Upper lobe of right lung (tissue), 1 donor: ENCODE data around the gene ST14. TPM values are rescaled to one million over a fixed set of nuclear protein-coding genes. Genes with fewer than 3 reads are reported as not detected.

ENCODE experiments used
- ATAC-seq: fragments of 200-7000 bp; cut with Tn5 transposase; one replicate; pipeline ENCODE4 v1.9.1; 2020; ENCODE audit warnings: mild to moderate bottlenecking, moderate library complexity
- DNase-seq: peaks from one replicate; pipeline ENCODE4 v3.0.0-alpha.2; 2020
- H3K27ac ChIP-seq: fragments of 200-600 bp; one replicate; pipeline ENCODE4 v1.8.0; 2022
- H3K27me3 ChIP-seq: fragments of 200-600 bp; one replicate; pipeline ENCODE4 v1.8.0; 2022; ENCODE audit warnings: mild to moderate bottlenecking
- H3K36me3 ChIP-seq: fragments of 200-600 bp; one replicate; pipeline ENCODE4 v1.8.0; 2022
- H3K4me1 ChIP-seq: fragments of 200-600 bp; one replicate; pipeline ENCODE4 v1.8.0; 2022
- H3K4me3 ChIP-seq: fragments of 200-600 bp; one replicate; pipeline ENCODE4 v1.8.0; 2022; ENCODE audit warnings: mild to moderate bottlenecking
- H3K9me3 ChIP-seq: fragments of 200-600 bp; one replicate; pipeline ENCODE4 v1.8.0; 2022
- CTCF ChIP-seq: fragments of 200-600 bp; IDR thresholded peaks from one replicate; pipeline ENCODE4 v1.8.0; 2022; ENCODE audit warnings: antibody characterized with exemption
- intact Hi-C: fragments of 100-400 bp; cut with DNase I; formaldehyde crosslinking; loops from one replicate; pipeline ENCODE4 v1.11.0; 2022
- total RNA-seq: library from RNA; stranded (reverse); fragmentation: NEBNext Ultra II Directional; extraction: Animal tissue kit (Norgen Biotek cat#: 25700); gene quantifications from one replicate; pipeline ENCODE4 v1.2.1, GENCODE V29; 2021
- donor health status: DM: no; HTN: yes; CAD: no; lungs with severe emphysema.

Gene ST14
- total RNA-seq, 1 donor from 2014 or later: 59.1 TPM

DNA sequence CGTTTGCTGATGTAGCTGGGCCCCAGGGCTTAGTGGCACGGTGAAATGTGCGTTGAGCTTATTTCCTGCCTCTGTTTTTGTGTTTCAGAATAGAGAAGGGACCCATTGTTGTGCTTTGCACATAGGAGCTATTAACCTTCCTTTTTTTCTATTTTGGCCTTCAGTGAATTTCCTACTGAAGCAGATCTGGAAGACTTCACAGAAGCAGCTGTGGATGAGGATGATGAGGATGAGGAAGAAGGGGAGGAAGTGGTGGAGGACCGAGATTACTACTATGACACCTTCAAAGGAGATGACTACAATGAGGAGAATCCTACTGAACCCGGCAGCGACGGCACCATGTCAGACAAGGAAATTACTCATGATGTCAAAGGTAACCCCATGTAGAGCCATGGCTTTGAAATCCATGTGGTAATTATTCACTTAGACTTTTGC, 37.4 kb upstream of the ST14 start:
- TF ChIP-seq CTCF: no peak
- Histone ChIP-seq H3K9me3 (no peaks in the 10 kb centered on the region), H3K27ac (no peak overlapping the region), H3K27me3 (no peaks in the 10 kb centered on the region), H3K36me3 (peaks cover 44% of the 10 kb centered on the region), H3K4me3 (no peak overlapping the region), H3K4me1 (peaks cover 60% of the 10 kb centered on the region)
- DNase-seq (no peak), ATAC-seq (no peak)
- intact Hi-C loops: no loop called here

DNA sequence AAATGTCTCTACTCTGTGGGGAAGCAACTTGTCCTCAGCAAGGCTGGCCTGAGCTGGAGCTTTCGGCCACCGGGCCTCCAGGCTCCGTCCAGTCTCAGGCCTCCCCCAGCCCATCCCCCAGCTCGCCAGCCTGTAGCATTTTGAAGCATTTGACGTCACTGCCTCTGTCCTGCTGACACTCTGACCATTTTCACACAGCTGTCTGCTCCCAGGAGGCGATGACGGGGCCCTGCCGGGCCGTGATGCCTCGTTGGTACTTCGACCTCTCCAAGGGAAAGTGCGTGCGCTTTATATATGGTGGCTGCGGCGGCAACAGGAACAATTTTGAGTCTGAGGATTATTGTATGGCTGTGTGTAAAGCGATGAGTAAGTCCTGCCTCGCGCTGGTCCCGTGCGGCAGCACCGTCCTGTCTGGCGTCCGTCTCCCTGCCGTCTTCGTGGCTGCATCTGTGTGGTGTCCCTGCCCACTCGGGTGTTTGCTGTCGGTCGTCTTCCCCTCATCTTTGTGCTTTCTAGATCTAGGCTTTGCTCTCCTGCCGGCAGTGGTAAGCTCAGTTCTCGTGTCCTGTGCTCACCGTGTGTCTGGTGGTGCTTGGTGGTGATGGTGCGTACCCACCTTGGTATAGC, 36.1 kb upstream of the ST14 start:
- no peak for TF ChIP-seq CTCF
- DNase-seq (no peak), ATAC-seq (no peak)
- Histone ChIP-seq H3K27ac (peak overlapping the region; percentile 40), H3K9me3 (no peaks in the 10 kb centered on the region), H3K4me3 (no peak overlapping the region), H3K36me3 (peaks cover 58% of the 10 kb centered on the region), H3K4me1 (peaks cover 53% of the 10 kb centered on the region), H3K27me3 (no peaks in the 10 kb centered on the region)
- intact Hi-C loops: no loop called here

- no peak for TF ChIP-seq CTCF
- DNase-seq: peak; percentile 90
Measured at GRCh38 chr11:130124096-130124495, 35.5 kb upstream of the ST14 start.

DNA sequence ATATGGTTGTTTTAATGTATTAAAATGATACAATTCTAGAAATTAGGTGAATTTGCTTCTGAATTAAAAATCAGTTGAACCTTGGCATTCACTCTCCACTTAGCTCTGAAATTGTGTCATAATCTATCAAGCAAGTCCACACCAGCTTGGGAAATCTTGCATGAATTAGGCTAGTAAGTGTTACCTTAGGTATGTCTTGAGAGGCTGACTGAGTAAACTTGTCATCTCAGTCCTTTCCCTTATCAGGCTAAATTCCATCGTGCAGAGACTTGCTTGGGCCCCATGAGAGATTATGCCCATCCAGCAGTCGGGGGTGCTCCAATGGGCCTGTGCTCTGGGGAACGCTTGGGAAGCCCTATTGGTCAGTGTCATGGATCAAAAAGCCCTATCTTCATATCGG, 33.9 kb upstream of the ST14 start:
- H3K36me3 ChIP-seq: peaks cover 79% of the 10 kb centered on the region
- peak overlapping the region; percentile 40 for H3K27ac ChIP-seq
- no peaks in the 10 kb centered on the region for H3K27me3 ChIP-seq
- TF ChIP-seq CTCF: no peak
- intact Hi-C loops: no loop called here
- ATAC-seq (peak; percentile 66), DNase-seq (no peak)
- H3K4me1 ChIP-seq: peaks cover 40% of the 10 kb centered on the region
- H3K4me3 ChIP-seq: no peak overlapping the region
- no peaks in the 10 kb centered on the region for H3K9me3 ChIP-seq

More at GRCh38 chr11:130124096-130124495, 35.5 kb upstream of the ST14 start:
- peak; percentile 96 for ATAC-seq
- H3K27ac ChIP-seq: peak overlapping the region; percentile 40
- H3K36me3 ChIP-seq: peaks cover 63% of the 10 kb centered on the region
- intact Hi-C loops: no loop called here
- no peaks in the 10 kb centered on the region for H3K9me3 ChIP-seq
- no peaks in the 10 kb centered on the region for H3K27me3 ChIP-seq
- no peak overlapping the region for H3K4me3 ChIP-seq
- H3K4me1 ChIP-seq: peaks cover 48% of the 10 kb centered on the region

GRCh38 chr11:130126516-130126915, 33.1 kb upstream of the ST14 start:
- Histone ChIP-seq H3K4me1 (peaks cover 36% of the 10 kb centered on the region), H3K9me3 (no peaks in the 10 kb centered on the region), H3K36me3 (peaks cover 78% of the 10 kb centered on the region), H3K4me3 (no peak overlapping the region), H3K27me3 (no peaks in the 10 kb centered on the region), H3K27ac (no peak overlapping the region)
- no peak for ATAC-seq
- TF ChIP-seq CTCF: no peak
- no peak for DNase-seq
- intact Hi-C loops: no loop called here

GRCh38 chr11:130127509-130127908, 32.1 kb upstream of the ST14 start:
- Histone ChIP-seq H3K27me3 (no peaks in the 10 kb centered on the region), H3K36me3 (peaks cover 75% of the 10 kb centered on the region), H3K4me3 (no peak overlapping the region), H3K9me3 (no peaks in the 10 kb centered on the region), H3K27ac (no peak overlapping the region), H3K4me1 (peaks cover 32% of the 10 kb centered on the region)
- ATAC-seq (no peak), DNase-seq (no peak)
- intact Hi-C loops: no loop called here
- no peak for TF ChIP-seq CTCF
